GM21390 (cell line): Measurements from ENCODE around the gene VAPA.

Experiments
- ATAC-seq: cut with Tn5 transposase; IDR thresholded peaks from one replicate; pipeline ENCODE4 v1.9.1; 2021; ENCODE audit not compliant: unreplicated experiment

Gene VAPA, protein sequence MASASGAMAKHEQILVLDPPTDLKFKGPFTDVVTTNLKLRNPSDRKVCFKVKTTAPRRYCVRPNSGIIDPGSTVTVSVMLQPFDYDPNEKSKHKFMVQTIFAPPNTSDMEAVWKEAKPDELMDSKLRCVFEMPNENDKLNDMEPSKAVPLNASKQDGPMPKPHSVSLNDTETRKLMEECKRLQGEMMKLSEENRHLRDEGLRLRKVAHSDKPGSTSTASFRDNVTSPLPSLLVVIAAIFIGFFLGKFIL

DNA sequence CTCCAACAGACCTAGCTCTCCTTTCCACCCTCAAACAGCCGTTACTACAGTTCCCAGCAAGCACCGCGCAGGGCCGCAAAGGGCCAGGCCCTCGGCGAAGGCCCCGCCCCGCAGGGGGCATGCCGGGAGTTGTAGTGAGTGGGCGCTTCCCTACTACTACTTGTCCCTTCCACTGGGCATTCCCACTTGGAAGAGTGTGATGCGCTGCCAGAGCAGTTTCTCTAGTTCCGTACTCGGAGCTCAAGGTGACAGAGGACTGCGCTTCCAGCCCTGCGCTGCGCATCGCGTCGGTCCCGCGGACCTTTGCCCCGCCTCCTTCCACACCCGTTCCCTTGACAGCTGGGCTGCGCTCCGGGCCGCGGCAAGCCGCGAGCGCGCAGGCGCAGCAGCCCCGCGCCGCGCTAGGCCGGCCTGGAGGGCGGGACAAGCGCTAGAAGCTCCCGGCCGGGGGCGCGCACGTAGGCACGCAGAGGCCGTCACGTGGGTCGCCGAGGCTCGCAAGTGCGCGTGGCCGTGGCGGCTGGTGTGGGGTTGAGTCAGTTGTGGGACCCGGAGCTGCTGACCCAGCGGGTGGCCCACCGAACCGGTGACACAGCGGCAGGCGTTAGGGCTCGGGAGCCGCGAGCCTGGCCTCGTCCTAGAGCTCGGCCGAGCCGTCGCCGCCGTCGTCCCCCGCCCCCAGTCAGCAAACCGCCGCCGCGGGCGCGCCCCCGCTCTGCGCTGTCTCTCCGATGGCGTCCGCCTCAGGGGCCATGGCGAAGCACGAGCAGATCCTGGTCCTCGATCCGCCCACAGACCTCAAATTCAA, at the start of gene VAPA:
Gene VAPA (plus strand): TSS at position 491 of the 808 bp plus-strand sequence. CDS start 241 bp downstream, at position 732.
- ATAC-seq = peak; percentile 82

DNA sequence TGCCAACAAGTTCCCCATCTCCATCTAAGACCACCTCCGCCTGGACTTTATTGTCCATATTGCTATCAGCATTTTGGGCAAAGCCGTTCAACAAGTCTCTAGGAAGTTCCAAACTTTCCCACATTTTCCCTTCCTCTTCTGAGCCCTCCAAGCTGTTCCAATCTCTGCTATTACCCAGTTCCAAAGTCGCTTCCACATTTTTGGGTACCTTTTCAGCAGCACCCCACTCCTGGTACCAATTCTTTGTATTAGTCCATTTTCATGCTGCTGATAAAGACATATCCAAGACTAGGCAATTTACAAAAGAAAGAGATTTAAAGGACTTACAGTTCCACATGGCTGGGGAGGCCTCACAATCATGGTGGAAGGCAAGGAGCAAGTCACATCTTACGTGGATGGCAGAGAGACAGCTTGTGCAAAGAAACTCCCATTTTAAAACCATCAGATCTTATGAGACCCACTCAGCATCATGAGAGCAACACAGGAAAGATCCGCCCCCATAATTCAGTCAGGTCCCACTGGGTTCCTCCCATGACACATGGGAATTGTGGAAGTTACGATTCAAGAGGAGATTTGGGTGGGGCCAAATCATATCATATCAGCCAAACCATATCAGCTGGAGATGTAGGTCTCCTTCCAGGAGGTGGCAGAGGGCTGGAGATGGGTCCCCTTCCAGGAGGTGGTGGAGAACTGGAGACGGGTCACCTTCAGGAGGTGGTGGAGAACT, 47.9 kb upstream of the VAPA start:
- no peak for ATAC-seq

DNA sequence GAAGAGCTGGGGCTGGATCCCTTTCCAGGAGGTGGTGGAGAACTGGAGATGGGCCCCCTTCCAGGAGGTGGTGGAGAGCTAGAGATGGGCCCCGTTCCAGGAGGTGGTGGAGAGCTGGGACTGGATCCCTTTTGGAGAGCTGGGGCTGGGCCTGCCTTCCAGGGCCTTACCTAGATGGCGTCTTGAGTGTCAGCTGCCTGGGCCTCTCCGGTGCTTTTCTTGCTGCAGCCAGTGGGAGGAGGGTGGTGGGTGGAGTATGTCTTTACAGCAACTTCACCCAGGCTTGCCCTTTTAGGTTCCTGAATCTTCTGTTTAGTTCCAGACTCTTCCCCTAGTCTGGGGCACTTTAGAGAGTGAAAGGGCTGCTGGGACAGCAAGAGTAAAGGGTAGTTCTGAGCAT, 47.2 kb upstream of the VAPA start:
- ATAC-seq = no peak

DNA sequence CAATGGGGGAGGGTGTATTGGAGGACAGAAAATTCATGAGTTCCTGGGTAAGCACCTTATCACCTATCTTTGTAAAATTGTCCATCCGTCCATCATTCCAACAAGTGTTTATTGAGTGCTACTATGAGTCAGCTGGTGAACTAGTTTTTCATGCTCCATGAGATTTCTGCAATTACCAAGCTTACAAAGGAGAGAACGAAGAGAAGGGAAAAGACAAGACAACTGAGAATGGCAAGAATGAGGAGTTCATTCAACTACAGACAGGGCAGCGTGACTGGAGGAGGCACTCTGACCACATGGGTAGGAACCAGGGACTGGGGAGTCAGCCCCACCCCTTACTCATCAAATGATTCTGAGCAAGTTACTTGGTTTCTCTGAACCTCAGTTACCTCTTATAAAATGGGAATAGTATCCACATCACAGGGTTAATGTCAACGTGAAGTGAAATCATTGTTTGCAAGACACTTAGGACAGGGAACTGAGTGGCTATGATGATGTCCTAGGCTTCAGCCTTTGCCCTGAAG, 46.7 kb upstream of the VAPA start:
- no peak for ATAC-seq

DNA sequence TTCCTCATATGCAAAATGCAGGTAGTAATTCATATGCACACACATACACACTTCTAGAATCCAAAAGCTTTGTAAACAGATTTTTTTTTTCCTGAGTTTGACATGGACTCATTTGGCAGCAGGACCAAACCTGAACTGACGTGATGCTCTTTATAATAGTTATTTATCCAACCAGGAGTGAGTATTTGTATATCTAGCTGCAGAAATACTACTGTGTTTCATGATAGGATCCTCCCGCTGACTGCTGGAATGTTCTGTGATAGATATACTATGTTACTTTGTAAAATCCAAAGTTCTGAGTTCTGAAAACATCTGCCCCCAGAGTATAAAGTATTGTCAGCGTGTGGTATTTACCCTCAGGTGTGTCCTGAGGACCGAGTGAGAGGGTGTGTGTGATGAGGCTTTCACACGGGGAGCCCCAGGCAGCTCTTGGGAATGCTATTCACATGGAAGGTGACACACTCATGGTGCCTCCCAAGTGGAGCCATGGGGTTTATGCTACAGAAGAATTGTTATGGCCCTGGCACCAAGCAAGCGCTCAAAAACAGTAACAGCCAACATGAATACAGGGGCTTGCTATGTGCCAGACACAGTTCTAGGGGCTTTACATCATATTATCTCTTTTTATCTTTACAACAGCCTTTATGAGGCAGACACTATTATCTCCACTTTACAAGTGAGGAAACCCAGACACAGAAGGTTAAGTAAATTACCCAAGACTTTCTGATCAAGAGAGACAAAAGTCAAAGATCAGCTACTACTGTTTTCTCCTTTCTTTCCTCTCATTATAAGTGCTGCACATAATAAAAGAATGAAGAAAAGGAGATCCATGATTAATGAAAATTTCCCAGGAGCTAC, 44.7 kb upstream of the VAPA start:
- no peak for ATAC-seq

DNA sequence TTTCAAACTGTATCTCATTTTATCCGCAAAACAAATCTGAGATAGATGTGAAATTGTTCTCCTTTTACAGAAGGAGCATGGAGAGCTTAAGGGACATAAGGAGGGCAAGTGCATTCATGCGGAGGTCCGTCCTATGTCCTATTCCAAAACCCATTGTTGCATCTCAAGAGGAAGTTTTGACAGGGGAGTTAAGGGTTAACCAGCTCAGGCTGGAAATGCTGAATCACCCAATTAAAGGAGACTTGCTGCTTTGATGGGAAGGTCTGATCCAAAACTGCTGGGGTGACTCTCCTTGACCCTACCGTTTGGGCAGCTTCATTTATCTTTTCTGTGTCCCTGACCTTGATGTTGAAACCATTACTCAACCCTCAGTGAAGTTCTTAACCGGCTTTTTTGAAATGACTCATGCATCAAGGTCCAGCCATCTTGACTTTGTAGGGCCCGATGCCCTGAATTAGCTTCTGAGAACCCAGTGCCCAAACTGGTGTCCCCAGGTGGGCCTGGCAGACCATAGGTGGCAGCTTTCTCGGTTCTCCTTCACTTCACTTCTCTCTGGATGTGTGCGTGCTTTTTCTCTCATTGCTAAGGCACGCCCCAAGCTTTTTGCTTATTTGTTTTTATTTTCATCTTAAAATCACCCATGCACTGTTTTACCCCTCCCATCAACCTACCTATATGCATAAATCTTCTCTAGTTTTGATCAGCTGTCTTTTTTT, 43.9 kb upstream of the VAPA start:
- ATAC-seq = peak; percentile 86

DNA sequence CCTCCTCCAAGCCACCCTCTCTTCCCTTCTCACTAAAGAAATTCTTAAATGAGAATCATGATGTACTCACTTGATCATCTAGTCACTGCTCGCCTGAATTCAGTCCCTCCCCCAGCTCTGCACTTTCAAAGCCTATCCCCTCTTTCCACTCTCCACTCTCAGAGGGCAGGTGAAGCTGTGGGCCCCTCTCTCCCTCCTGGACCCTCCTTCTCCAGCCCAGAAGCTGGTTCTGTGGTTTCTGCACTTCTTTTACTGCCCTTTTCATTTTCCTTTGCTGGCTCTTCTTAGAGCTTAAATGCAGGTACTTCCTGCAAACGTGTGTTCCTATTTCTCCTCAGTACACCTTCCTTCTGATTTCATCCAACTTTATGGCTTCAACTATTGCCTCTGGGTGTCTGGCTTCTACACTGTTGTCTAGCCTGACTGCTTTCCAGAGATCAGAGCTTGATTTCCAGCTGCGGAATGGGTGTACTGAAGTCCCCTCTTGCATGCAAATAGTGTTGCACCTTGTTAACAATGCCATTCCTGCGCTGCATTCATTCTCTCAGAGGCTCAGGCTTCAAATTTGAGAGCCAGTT, 43.3 kb upstream of the VAPA start:
- peak; percentile 6 for ATAC-seq

DNA sequence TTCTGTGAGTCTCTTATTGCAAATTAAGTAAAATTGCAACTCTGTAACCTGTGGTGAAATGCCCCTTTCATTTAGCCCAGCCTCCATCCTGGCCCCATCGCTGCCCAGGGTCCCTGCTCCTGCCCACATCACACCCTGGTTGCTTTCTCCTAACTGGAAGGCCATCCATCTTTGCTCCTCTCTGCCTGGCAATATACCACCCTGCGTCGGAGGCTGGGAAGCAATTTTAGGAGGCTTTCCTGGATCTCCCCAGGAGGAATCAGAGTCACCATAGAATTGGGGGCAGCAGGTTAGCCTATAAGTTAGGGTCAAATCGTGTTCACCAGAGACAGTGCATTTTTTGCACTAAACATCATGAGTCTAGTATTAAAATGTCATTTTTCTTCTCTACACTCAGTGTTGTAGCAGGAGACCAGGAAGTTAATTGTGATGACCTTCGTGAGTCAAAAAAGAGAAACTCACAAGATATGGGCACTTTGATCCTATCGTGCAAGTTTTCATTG, 42.5 kb upstream of the VAPA start:
- no peak for ATAC-seq

DNA sequence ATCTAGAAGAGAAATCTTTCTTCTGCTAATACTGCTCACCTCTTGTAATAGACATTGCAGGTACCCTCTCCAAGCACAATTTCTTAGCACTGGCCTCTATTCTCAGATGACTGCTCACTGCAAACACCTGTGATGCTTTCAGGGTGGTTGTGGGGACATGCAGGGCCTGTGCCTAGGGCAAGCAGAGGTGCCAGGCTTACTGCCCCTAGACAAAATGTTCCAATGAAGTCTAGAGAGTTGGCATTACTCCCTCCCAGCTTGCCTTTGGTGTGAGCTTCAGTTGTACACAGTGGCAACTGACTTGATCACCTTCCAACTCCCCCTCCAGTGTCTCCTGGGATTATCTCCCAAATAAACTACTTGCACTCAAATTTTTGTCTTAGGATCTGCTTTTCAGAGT, 41.0 kb upstream of the VAPA start:
- ATAC-seq = no peak

DNA sequence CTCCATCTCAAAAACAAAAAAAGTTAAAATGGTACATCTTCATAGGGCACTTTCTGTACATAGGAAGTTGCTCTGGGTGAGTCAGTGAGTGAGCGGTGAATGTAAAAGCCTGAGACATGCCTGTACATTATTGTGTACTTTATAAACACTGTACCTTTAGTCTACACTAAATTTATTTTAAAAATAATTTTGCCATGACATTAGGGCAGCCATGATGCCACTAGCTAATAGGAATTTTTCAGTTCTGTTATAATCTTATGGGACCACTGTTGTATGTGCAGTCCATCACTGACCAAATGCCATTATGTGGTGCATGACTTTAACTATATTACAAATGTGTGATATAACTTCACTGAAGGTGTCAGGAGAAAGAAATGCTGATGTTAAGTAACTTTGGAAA, 39.1 kb upstream of the VAPA start:
- no peak for ATAC-seq

DNA sequence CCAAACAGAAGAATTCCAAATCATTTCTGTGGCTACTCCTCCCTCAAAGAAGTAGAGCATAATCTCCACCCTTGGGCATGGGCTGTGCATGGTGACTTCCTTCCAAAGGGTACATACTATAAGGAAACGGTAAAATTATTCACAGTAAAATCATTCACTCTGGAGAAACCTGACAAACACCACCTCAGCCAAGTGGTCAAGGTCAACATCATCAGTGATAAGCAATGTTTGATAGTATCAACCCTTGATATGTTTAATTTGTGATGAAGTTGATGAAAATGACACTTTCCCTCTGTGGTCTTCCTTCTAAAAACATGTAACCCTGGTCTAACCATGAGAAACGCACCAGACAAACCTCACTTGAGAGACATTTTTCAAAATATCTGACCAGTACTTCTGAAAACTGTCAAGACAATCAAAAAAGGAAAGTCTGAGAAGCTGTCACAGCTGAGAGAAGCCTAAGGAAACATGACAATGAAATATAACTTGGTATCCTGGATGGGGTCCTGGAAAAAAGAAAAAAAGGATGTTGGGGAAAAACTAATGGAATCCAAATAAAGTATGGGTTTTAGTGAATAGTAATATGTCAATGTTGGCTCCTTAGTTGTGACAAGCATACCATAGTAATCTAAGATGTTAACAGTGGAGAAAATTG, 37.5 kb upstream of the VAPA start:
- no peak for ATAC-seq

DNA sequence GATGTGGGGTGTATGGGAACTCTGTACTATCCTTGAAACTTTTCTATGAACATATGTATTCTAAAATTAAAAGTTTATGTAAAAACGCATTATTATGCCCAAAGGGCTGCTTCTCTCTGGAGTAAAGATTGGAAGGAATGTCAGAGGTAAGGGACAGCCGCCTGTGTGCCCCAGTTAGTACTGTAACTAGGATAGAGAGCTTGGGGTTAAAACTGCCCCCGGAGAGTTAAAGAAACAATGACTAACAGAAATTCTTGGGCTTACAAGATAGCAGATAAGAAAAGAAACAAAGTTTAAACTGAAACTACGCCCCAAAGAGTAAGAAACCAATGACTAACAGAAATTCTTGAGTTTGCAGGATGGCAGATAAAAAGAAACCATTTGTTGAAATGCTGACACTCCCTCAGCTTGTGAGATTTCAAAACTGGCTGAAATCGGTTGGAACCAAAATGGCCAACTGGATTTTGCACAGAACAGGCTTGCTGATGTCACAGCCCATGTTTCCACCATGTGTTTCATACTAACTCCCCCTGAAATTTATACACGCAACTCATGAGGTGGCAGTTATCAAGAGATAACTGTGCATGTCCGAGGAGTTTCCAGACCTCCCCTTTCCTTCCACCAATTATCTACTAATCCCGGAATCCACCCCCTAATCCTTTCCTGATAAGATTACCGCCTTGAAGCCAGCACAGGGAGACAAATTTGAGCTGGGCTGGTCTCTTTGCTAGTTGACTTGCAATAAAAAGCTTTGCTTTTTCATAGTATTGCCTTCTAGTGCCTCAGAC, 36.8 kb upstream of the VAPA start:
- no peak for ATAC-seq

DNA sequence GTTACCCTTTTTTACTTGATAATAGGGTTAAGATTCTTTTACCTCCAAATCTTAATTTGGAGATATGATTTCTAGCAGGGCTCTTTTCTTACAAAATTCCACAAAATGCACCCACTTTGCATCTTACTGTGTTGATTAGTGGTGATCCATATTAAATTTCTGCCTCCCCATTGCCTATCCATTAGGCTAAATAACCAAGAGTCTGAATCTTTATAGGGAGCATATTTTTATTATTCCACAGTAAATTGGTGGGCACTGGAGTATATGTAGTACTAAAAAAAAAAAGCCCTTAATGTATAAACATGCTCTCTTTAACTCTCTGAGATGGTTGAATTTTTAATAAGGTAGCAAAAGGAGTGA, 36.2 kb upstream of the VAPA start:
- ATAC-seq = no peak

DNA sequence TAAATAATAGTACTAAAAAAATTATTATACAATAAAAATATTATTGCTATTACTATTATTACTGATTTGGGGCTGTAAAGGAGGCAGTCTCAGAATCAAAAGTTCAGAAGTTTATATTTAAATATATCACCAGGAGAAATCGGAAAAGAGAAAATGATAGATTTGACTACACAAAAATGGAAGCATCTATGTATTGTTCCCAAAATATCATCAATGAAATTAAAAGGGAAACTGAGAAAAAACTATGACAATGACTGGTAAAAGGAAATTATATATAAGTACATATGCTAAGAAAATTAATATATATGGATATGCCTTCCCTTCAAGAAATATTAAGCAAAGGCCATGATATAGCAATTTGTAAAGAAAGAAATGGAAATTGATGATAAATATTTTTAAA, 35.7 kb upstream of the VAPA start:
- no peak for ATAC-seq

DNA sequence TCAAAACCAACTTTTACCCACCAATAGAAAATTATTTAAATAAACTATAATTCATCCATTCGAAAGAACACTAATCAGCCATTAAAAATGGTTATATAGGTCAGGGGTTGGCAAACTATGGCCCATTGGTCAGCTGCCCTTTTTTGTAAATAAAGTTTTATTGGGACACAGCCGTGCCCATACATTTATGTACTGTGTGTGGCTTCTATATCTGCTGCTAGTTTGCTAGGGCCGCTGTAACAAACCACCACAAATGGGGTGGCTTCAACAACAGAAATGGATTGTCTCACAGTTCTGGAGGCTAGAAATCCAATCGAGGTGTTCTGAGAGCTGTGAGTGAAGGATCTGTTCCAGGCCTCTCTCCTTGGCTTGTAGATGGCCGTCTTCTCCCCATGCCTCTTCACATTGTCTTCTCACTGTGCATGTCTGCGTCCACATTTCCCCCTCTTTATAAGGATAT, 35.0 kb upstream of the VAPA start:
- no peak for ATAC-seq

DNA sequence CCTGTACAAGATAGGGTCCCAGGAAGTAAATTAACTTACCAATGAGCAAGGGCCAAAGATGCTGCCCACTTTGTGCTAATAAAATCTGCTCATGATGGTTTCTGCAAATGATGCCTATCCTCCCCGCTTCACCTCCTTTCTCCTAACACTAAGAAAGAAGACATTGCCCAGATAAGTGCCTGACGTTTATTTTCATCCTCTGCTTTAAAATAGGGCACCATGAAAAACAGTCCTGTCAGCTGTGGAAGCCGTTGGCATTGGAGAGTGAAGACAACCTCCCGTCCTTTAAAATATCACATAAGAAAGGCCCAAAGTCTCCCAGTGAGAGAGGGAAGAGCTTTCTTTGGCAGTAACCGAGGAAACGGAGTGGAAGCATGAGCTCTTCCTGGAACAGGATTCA, 29.7 kb upstream of the VAPA start:
- no peak for ATAC-seq

DNA sequence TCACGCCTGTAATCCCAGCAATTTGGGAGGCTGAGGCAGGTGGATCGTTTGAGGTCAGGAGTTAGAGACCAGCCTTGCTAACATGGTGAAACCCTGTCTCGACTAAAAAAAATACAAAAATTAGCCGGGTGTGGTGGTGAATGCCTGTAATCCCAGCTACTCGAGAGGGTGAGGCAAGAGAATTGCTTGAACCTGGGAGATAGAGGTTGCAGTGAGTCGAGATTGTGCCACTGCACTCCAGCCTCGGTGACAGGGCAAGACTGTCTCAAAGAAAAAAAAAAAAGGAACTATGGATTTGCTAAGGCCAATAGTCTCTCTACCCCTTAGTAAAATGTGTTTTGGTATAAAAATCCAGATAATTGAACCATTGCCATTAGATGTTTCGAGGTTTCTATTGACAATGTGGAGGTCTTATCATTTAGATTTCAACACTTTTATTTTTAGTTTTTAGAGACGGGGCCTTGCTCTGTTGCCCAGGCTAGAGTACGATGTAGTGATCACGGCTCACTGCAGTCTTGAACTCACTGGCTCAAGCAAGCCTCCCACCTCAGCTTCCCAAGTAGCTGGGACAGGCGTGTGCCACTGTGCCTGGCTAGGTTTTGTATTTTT, 29.2 kb upstream of the VAPA start:
- ATAC-seq = no peak
